Tibial nerve (tissue), 3 donors: Measurements from ENCODE around the gene RNF40.

Experiments
- POLR2A ChIP-seq, 2 donors: fragments of 450-650 bp; IDR thresholded peaks; one replicate each; pipeline ENCODE4 v1.6.1; 2017; ENCODE audit warnings: antibody characterized with exemption in 2 of 2, mild to moderate bottlenecking in 2 of 2, moderate library complexity in 2 of 2
- TF ChIP-seq, protein P1 (sequence below), 5 experiments: fragments of 200-600 bp in 3 of 5; fragments of 450-650 bp in 2 of 5; sonication (generic) in 3 of 5; IDR thresholded peaks; one replicate each; pipeline ENCODE4 v1.5.1; 2016 to 2019; ENCODE audit warnings: antibody characterized with exemption in 5 of 5, mild to moderate bottlenecking in 3 of 5, moderate library complexity in 2 of 5

DNA sequence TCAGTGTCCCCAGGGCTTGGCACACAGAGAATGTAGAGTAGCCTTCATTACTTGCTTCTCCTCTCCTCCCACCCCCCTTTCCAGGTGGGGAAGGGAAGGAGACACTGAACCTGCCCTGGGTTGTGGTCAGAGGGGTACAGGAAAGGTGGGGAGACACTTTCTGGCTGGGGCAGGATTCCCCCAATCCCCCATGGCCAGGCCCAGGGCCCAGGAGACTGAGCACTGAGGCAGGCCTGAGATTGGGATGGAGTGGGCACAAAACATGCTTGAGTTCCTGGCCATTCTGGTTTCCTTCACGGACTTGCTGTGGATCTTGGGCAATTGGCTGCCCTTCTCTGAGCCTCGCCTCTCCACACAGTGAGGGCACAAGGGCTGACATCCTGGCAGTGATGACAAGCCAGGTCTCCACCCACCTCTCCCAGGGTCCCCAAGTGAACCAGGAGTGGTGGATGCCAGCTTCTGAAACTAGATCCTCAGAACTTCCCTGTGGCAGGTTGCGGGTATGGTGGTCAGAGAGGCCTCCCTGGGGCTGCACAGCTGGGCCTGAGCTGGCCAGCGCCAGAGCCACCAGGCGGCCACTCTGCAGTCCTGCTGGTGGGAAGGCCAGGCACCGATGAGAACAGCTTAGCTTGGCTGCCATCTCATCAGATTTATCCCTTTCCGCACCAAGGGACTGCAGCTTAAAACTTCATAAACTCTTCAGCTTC is 15.6 kb downstream of the RNF40 start:
- TF ChIP-seq, protein P1, sequence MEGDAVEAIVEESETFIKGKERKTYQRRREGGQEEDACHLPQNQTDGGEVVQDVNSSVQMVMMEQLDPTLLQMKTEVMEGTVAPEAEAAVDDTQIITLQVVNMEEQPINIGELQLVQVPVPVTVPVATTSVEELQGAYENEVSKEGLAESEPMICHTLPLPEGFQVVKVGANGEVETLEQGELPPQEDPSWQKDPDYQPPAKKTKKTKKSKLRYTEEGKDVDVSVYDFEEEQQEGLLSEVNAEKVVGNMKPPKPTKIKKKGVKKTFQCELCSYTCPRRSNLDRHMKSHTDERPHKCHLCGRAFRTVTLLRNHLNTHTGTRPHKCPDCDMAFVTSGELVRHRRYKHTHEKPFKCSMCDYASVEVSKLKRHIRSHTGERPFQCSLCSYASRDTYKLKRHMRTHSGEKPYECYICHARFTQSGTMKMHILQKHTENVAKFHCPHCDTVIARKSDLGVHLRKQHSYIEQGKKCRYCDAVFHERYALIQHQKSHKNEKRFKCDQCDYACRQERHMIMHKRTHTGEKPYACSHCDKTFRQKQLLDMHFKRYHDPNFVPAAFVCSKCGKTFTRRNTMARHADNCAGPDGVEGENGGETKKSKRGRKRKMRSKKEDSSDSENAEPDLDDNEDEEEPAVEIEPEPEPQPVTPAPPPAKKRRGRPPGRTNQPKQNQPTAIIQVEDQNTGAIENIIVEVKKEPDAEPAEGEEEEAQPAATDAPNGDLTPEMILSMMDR (IDR thresholded peaks at IDR 0.05): no peak
- TF ChIP-seq POLR2A (IDR thresholded peaks at IDR 0.05): no peak
